Stimulated activated naive CD4-positive, alpha-beta T cell treated with Interleukin-2 at 50 U/mL for 16 hours (primary cell): Measurements from ENCODE around the gene SETD4.

Source experiments
- DNase-seq: peaks from one replicate; lab custom pipeline; 2025; lab: John Stamatoyannopoulos, UW

SETD4 gene

DNA sequence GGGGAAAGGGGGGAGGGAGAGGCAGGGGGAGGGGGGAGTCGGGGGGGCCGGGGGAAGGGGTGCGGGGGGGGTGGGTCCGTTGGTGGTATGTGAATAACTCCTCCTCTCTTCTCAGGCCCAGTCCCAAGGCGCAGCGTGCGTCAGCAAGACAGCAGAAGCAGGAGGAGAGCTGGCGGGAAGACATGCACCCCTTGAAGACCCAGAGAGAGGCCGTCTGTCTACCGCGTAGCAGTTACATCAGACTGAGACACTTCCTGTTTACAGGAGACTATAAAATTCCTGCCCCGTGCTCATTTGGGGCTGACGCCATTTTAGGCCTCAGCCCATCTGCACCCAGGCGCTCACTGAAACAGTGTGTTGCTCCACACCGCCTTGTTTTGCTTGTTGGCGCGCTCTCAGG lies 55.3 kb downstream of the SETD4 start:
- DNase-seq: no peak

DNA sequence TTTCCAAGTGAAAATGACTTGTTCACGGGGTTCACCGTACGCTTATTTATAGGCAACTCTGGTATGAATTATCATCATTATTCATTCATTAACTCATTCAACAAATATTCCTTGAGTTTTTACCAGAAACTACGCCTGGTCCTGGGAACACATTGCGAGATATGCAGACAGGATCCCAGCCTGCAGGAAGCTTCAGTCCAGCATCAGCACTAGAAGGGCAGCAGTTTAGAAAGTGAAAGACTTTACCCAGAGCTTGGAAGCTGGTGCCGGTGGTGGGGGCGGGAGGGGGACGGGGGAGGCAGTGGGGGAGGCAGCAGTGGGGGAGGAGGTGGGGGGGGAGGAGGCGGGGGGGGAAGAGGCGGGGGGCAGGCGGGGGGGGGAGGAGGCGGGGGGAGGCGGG lies 55.9 kb downstream of the SETD4 start:
- DNase-seq: no peak

- DNase-seq: no peak
Observed at GRCh38 chr21:36003776-36004175, 56.5 kb downstream of the SETD4 start.

- DNase-seq: no peak
Observed at GRCh38 chr21:35996217-35996616, 64.1 kb downstream of the SETD4 start.

GRCh38 chr21:35995522-35996088 lies 64.7 kb downstream of the SETD4 start:
- no peak for DNase-seq

GRCh38 chr21:35994613-35995012 lies 65.7 kb downstream of the SETD4 start:
- no peak for DNase-seq

GRCh38 chr21:35993875-35994490 lies 66.3 kb downstream of the SETD4 start:
- DNase-seq: no peak

GRCh38 chr21:35991131-35991530 lies 69.2 kb downstream of the SETD4 start:
- DNase-seq: no peak

GRCh38 chr21:35990609-35991008 lies 69.7 kb downstream of the SETD4 start:
- no peak for DNase-seq

DNA sequence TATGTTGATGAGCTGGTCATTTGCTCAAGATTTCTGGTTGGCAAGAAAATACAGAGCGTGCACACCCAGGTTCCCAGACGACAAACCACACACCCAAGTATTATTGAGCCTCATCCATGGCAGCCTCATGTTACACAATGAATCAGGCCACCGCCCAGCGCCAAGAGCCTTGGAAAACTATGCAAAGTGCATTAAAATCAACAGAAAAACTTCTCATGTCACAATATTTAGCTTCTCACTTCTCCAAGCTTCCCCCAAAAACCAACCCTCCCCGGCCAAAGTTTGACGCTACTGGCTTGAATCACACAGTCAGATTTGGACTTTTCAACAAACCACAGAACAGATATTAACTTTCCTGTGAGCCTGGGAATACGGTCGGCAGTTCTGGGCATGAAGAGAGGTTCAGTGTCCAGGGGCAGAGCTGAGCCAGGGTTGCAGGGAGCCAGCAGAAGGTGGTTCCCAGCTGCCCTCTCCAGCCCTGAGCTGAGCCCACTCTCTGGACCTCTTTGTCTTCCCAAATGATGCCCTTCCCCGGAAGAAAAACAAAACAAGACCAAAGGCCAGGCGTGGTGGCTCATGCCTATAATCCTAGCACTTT lies 71.1 kb downstream of the SETD4 start:
- DNase-seq: no peak

DNA sequence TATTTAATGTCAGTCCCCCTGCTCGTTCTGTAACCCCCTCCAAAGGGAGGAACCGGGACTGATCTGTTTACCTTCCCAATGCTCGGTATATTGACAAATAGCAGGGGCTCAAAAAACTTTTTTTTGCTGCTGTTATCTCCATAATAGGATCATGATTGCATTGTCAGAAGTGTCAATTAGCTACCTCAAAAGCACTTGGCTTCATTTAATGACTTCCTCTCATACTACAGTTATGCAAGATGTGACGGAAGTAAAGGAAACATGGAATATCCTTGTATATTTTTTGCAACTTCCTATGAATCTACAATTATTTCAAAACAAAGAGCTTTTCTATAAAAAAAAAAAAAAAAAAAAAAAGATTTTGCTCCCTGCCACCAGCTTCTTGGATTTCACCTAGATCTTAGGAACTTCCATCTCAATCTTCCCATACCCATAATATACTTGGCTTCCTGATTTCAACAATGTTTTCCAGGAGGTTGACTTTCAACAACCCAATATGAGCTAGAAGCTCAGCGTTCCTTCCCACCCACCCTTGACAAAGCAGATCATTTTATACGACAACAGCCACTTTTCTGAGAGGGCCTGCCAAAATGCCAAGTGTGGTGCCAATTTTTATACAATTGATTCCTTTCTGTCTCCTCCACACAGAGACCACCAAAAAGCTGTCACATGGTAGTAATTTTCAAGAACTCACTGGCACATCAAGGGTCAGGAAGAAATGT lies 71.7 kb downstream of the SETD4 start:
- DNase-seq: no peak

GRCh38 chr21:35987475-35987874 lies 72.9 kb downstream of the SETD4 start:
- no peak for DNase-seq

- DNase-seq: no peak
Observed at GRCh38 chr21:35984654-35985361, 75.5 kb downstream of the SETD4 start.
